T-cell (primary cell): ENCODE measurements around the gene ZNF628. TPM values are rescaled to one million over a fixed set of nuclear protein-coding genes. Genes with fewer than 3 reads are reported as not detected.

Source experiments
- ATAC-seq, 4 experiments: fragments of 200-7000 bp in 3 of 4; fragments of 150-1000 bp in 1 of 4; cut with Tn5 transposase; replicated peaks in 1 of 4; 1 replicate in 3 of 4; 2 replicates in 1 of 4; pipeline ENCODE4 v1.10.0; 2021; ENCODE audit warnings: moderate library complexity in 3 of 4, mild to moderate bottlenecking in 2 of 4, moderate number of reproducible peaks in 1 of 4
- CTCF ChIA-PET, 2 donors: fragments of 300-600 bp; sonication (Branson Sonifier 250); formaldehyde crosslinking; loops; one replicate each; lab custom pipeline; 2022; ENCODE audit warnings: antibody characterized with exemption in 2 of 2; lab: Charles Lee
- POLR2A ChIA-PET, 2 donors: fragments of 300-600 bp; sonication (Branson Sonifier 250); formaldehyde crosslinking; loops; one replicate each; lab custom pipeline; 2022; ENCODE audit warnings: antibody characterized with exemption in 2 of 2; lab: Charles Lee
- DNase-seq, 35 experiments: peaks; one replicate each; pipeline versions ENCODE4 v3.0.0 to v3.0.0-alpha.2; 2013 to 2023
- H3K27ac ChIP-seq: one replicate; pipeline ENCODE4 v1.5.1; 2013; ENCODE audit warnings: low read length
- H3K27me3 ChIP-seq, 2 experiments: replicated peaks in 1 of 2; 1 replicate in 1 of 2; 2 replicates in 1 of 2; pipeline versions ENCODE4 v1.6.1 to v1.7.0; 2013; ENCODE audit warnings: low read length in 1 of 2, mixed read lengths in 1 of 2; ENCODE audit not compliant: control insufficient read depth in 2 of 2, insufficient read depth in 2 of 2; ENCODE audit errors: extremely low read depth in 1 of 2
- H3K36me3 ChIP-seq, 2 donors: 1 replicate in 1 of 2; 2 replicates in 1 of 2; pipeline versions ENCODE4 v1.6.1 to v1.7.0; 2013; ENCODE audit warnings: low read length in 1 of 2; ENCODE audit not compliant: control insufficient read depth in 2 of 2, insufficient read depth in 1 of 2; ENCODE audit errors: extremely low read depth in 1 of 2
- H3K4me1 ChIP-seq, 2 experiments: 1 replicate in 1 of 2; 2 replicates in 1 of 2; pipeline versions ENCODE4 v1.6.1 to v1.7.0; 2013; ENCODE audit warnings: low read length in 2 of 2, mixed read lengths in 1 of 2; ENCODE audit not compliant: insufficient read depth in 2 of 2, control insufficient read depth in 1 of 2; ENCODE audit errors: extremely low read depth in 1 of 2
- H3K4me3 ChIP-seq, 2 donors: 1 replicate in 1 of 2; 2 replicates in 1 of 2; pipeline versions ENCODE4 v1.5.1 to v1.7.0; 2013; ENCODE audit warnings: mild to moderate bottlenecking in 2 of 2, low read length in 1 of 2, moderate library complexity in 1 of 2; ENCODE audit not compliant: control insufficient read depth in 1 of 2; ENCODE audit errors: extremely low read depth in 1 of 2
- H3K9me3 ChIP-seq: 2 replicates; pipeline ENCODE4 v1.7.0; 2013
- H3K27ac Mint-ChIP-seq, 2 donors: one replicate each; pipeline ENCODE4 v1.8.0; 2020 to 2021; ENCODE audit warnings: mild to moderate bottlenecking in 2 of 2, mixed read lengths in 2 of 2
- H3K27me3 Mint-ChIP-seq, 2 donors: one replicate each; pipeline ENCODE4 v1.8.0; 2021 to 2022; ENCODE audit warnings: mixed read lengths in 2 of 2
- H3K36me3 Mint-ChIP-seq: one replicate; pipeline ENCODE4 v1.8.0; 2021; ENCODE audit warnings: mixed read lengths
- H3K4me1 Mint-ChIP-seq, 3 donors: one replicate each; pipeline ENCODE4 v1.8.0; 2020 to 2022; ENCODE audit warnings: mixed read lengths in 3 of 3, mild to moderate bottlenecking in 1 of 3
- H3K4me3 Mint-ChIP-seq, 3 donors: one replicate each; pipeline ENCODE4 v1.8.0; 2020 to 2022; ENCODE audit warnings: mild to moderate bottlenecking in 3 of 3, mixed read lengths in 3 of 3, moderate library complexity in 3 of 3
- H3K9me3 Mint-ChIP-seq, 3 donors: one replicate each; pipeline ENCODE4 v1.8.0; 2020 to 2022; ENCODE audit warnings: mixed read lengths in 3 of 3
- WGBS: methylation state at CpG from one replicate; pipeline ENCODE4 v1.1.5; 2013; ENCODE audit warnings: missing lambda C conversion rate; ENCODE audit not compliant: insufficient coverage; 5-methylcytosine and 5-hydroxymethylcytosine counted together
- total RNA-seq, 35 experiments: library from RNA in 6 of 35; stranded (reverse) in 6 of 35; fragments of 120-200 nt in 1 of 35; gene quantifications; one replicate each; pipeline versions ENCODE4 v1.2.1 to v1.2.4 and lab custom pipeline; 2013 to 2026

The ZNF628 gene
- total RNA-seq, 5 donors from 2014 or later (not counting 1 experiment from before 2014, with no cell fraction given), result 14.2 to 24.1 (median 16.2) TPM

DNA sequence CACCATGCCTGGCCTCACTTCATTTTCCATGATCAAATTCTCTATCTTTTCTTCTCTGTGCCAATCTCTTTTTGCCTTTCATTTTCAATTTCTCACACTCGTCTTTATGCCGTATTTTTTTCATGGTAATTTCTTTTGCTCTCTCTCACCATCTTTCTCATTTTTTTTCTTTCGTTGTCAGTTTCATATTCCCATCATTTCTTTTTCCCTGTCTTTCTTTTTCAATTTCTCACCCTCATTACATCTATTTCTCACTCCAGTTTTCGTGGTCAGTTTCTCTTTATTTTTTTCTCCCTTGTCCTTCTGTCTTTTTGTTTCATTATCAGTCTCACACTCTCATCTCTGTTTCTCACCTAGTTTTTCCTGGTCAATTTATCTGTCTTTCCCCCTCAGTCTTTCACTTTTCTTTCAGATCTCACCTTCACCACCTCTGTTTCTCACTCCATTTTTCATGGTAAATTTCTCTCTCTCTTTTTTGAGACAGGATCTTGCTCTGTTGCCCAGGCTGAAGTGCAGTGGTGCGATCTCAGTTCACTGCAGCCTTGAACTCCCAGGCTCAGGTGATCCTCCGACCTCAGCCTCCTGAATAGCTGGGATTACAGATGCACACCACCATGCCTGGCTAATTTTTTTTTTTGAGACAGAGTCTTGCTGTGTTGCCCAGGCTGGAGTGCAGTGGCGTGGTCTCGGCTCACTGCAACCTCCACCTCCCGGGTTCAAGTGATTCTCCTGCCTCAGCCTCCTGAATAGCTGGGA lies 26.0 kb downstream of the ZNF628 start:
- Mint-ChIP-seq H3K4me1 (peaks cover 10 to 22% (median 13%) of the 10 kb centered on the region in 3 donors), H3K27me3 (no peaks in the 10 kb centered on the region), H3K9me3 (no peaks in the 10 kb centered on the region), H3K27ac (no peak overlapping the region), H3K4me3 (peak overlapping the region in 2 of 3 donors; percentile 73), H3K36me3 (no peaks in the 10 kb centered on the region)
- no peaks in the 10 kb centered on the region for H3K9me3 ChIP-seq
- 84% methylated on average over 7 of the region's 9 CpGs for WGBS
- no peak overlapping the region for H3K27ac ChIP-seq
- H3K4me3 ChIP-seq, result no peak overlapping the region
- H3K4me1 ChIP-seq, result peaks cover 0 to 15% of the 10 kb centered on the region in 2 experiments
- ATAC-seq (no peak), DNase-seq (no peak)
- peaks cover 0 to 6% of the 10 kb centered on the region in 2 experiments for H3K27me3 ChIP-seq
- CTCF ChIA-PET, result interaction anchor here (0.8 to 2.1 kb wide), 2 partner anchors 25 to 207 kb away, joined by 3 to 21 read pairs; no protein-coding TSS in a partner anchor
- POLR2A ChIA-PET, result no interaction called here
- no peaks in the 10 kb centered on the region for H3K36me3 ChIP-seq

GRCh38 chr19:55503157-55503501 lies 26.7 kb downstream of the ZNF628 start:
- ChIA-PET POLR2A (no interaction called here), CTCF (interaction anchor here (0.8 to 2.4 kb wide), 12 partner anchors 26 to 418 kb away, joined by 3 to 21 read pairs (median 8); partner anchors contain the start of genes HSPBP1 (in 1 of the 2), ISOC2 (in 1 of the 2), KMT5C (in 1 of the 2) and ZNF784 (in 1 of the 2))
- Mint-ChIP-seq H3K9me3 (no peaks in the 10 kb centered on the region), H3K4me1 (peaks cover 10 to 22% (median 13%) of the 10 kb centered on the region in 3 donors), H3K27ac (peak overlapping the region; percentile 62 to 77), H3K4me3 (peak overlapping the region; percentile 73 to 78 (median 73)), H3K27me3 (peaks cover 5 to 6% of the 10 kb centered on the region in 2 donors), H3K36me3 (no peaks in the 10 kb centered on the region)
- Histone ChIP-seq H3K4me3 (peak overlapping the region; percentile 50 to 79), H3K36me3 (no peaks in the 10 kb centered on the region), H3K27ac (no peak overlapping the region), H3K9me3 (no peaks in the 10 kb centered on the region), H3K27me3 (peaks cover 0 to 12% of the 10 kb centered on the region in 2 experiments), H3K4me1 (peaks cover 0 to 15% of the 10 kb centered on the region in 2 experiments)
- 70% methylated on average over 16 of the region's 17 CpGs for WGBS
- DNase-seq (peak in 1 of 35 experiments; percentile 39), ATAC-seq (no peak)

DNA sequence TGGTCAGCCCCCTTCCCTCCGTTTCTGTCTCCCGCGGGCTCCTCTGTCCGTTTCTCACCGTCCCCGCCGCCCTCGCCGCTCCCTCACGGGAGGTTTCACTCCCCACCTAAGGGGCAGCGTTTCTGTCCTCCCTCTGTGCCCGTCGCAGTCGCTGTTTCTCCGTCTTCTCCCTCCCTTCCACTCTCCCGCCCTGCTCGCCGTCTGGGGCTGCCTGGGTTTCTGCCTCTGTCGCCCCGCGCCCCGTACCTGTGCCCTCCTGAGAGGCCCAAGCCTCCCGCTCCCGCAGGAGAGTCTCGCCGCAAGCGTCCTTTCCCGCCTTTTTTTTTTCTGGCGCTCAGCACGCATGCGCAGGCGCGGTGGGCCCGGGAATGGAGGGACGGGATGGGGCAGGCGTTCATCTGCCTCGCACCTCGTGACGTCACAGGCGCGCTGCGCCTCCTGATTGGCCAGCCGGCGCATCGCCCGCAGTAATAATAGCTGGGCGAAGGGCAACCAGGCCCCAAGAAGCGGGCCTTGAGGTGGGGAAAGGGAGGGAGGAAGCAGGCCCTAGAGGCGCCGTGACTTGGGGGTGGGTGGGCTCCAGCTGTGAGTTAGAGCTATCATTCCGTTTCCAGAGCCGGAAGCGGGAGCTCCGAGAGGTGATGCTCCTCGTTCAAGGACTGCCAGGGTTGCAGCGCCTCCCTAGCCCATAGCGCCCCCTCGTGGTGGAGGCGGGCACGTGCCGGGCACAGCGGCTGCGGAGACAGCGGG lies 27.3 kb downstream of the ZNF628 start:
- H3K27ac Mint-ChIP-seq, result peak overlapping the region; percentile 31 to 77
- Histone ChIP-seq H3K36me3 (no peaks in the 10 kb centered on the region), H3K4me1 (peaks cover 0 to 15% of the 10 kb centered on the region in 2 experiments), H3K27ac (peak overlapping the region; percentile 2), H3K27me3 (peaks cover 0 to 16% of the 10 kb centered on the region in 2 experiments), H3K9me3 (no peaks in the 10 kb centered on the region), H3K4me3 (peak overlapping the region; percentile 50 to 79)
- DNase-seq (peak; percentile 75 to 96 (median 87)), ATAC-seq (peak; percentile 94 to 97 (median 96))
- peaks cover 10 to 22% (median 13%) of the 10 kb centered on the region in 3 donors for H3K4me1 Mint-ChIP-seq
- H3K27me3 Mint-ChIP-seq, result peaks cover 7 to 8% of the 10 kb centered on the region in 2 donors
- POLR2A ChIA-PET, result interaction anchor here (0.5 to 0.8 kb wide), 4 partner anchors 42 to 151 kb away, joined by 3 to 10 read pairs (median 3); partner anchors contain the start of gene ZNF579 (in 1 of the 2)
- WGBS, result 7% methylated on average over 50 of the region's 64 CpGs
- CTCF ChIA-PET, result interaction anchor here (0.6 to 2.4 kb wide), 26 partner anchors 10 to 419 kb away, joined by 3 to 21 read pairs (median 4); partner anchors contain the start of genes HSPBP1 (in 1 of the 2), ISOC2 (in 1 of the 2), KMT5C (in 1 of the 2) and NAT14 (in 1 of the 2)
- H3K9me3 Mint-ChIP-seq, result no peaks in the 10 kb centered on the region
- H3K4me3 Mint-ChIP-seq, result peak overlapping the region; percentile 73 to 78 (median 73)
- no peaks in the 10 kb centered on the region for H3K36me3 Mint-ChIP-seq

- peaks cover 10 to 22% (median 13%) of the 10 kb centered on the region in 3 donors for H3K4me1 Mint-ChIP-seq
- Histone ChIP-seq H3K27ac (no peak overlapping the region), H3K4me3 (peak overlapping the region in 1 of 2 donors; percentile 50), H3K36me3 (no peaks in the 10 kb centered on the region), H3K9me3 (no peaks in the 10 kb centered on the region), H3K4me1 (peaks cover 0 to 15% of the 10 kb centered on the region in 2 experiments), H3K27me3 (peaks cover 0 to 19% of the 10 kb centered on the region in 2 experiments)
- peaks cover 7 to 11% of the 10 kb centered on the region in 2 donors for H3K27me3 Mint-ChIP-seq
- H3K9me3 Mint-ChIP-seq, result no peaks in the 10 kb centered on the region
- peak overlapping the region; percentile 73 to 78 (median 73) for H3K4me3 Mint-ChIP-seq
- DNase-seq (no peak), ATAC-seq (no peak)
- H3K27ac Mint-ChIP-seq, result peak overlapping the region in 1 of 2 donors; percentile 77
- POLR2A ChIA-PET, result interaction anchor here (0.5 to 0.8 kb wide), 3 partner anchors 42 to 150 kb away, joined by 3 to 10 read pairs (median 3); partner anchors contain the start of gene ZNF579 (in 1 of the 2)
- CTCF ChIA-PET, result interaction anchor here (0.7 to 2.4 kb wide), 28 partner anchors 13 to 419 kb away, joined by 3 to 21 read pairs (median 4); partner anchors contain the start of genes FIZ1 (in 1 of the 2), HSPBP1 (in 1 of the 2), ISOC2 (in 1 of the 2) and KMT5C (in 1 of the 2)
- H3K36me3 Mint-ChIP-seq, result no peaks in the 10 kb centered on the region
- 0% methylated on average over 5 of the region's 13 CpGs for WGBS
These were observed 27.8 kb downstream of the ZNF628 start for GRCh38 chr19:55504252-55504603.

DNA sequence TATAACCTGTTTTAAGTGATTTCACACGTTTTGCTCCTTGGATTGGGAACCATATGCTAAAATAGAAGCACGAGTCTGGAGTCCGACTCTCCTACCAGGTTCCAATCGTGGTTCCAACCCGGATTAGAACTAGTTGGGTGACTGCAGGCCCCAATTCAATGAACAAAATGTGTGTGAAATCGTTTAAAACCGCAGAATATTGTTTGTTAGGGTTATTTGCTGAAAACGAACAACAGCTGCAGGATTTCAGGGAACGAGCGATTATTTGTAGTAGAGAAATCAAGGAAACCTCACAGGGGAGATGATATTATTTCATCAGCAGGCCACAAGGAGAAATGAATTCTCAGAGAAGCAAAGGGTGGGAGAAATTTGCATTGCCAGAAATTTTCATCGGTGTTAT lies 28.6 kb downstream of the ZNF628 start:
- Mint-ChIP-seq H3K4me3 (no peak overlapping the region), H3K9me3 (no peaks in the 10 kb centered on the region), H3K36me3 (no peaks in the 10 kb centered on the region), H3K4me1 (peaks cover 10 to 22% (median 13%) of the 10 kb centered on the region in 3 donors), H3K27me3 (peaks cover 7 to 14% of the 10 kb centered on the region in 2 donors), H3K27ac (no peak overlapping the region)
- 83% methylated on average over 10 of the region's 11 CpGs for WGBS
- Histone ChIP-seq H3K4me3 (no peak overlapping the region), H3K27ac (no peak overlapping the region), H3K4me1 (peaks cover 0 to 15% of the 10 kb centered on the region in 2 experiments), H3K9me3 (no peaks in the 10 kb centered on the region), H3K36me3 (no peaks in the 10 kb centered on the region), H3K27me3 (peaks cover 0 to 22% of the 10 kb centered on the region in 2 experiments)
- POLR2A ChIA-PET, result no interaction called here
- ATAC-seq (no peak), DNase-seq (no peak)
- CTCF ChIA-PET, result interaction anchor here (0.6 to 2.4 kb wide), 9 partner anchors 13 to 345 kb away, joined by 3 to 21 read pairs (median 3); partner anchors contain the start of genes FIZ1 (in 1 of the 2) and ZNF865 (in 1 of the 2)
